Measurements from ENCODE around the gene NKG7. TPM values are rescaled to one million over a fixed set of nuclear protein-coding genes. Genes with fewer than 3 reads are reported as not detected.

Gene NKG7
- total and polyA plus RNA-seq, 4 donors = 2.0 to 13.6 (median 5.7) TPM

- no peaks in the 10 kb centered on the region for H3K36me3 ChIP-seq (ENCODE audit: control insufficient read depth in 4 of 4, insufficient read depth in 3 of 4, low read depth in 1 of 4, low read length in 3 of 4)
- 12% methylated on average over 10 of the region's 10 CpGs for WGBS
- H3K4me3 ChIP-seq (ENCODE audit: low read depth in 1 of 3, low read length in 3 of 3) = peak overlapping the region; percentile 67 to 98 (median 91)
- H3K9me3 ChIP-seq (ENCODE audit: control insufficient read depth in 4 of 4, low read length in 3 of 4) = no peaks in the 10 kb centered on the region
- TF ChIP-seq FOXA1 (IDR thresholded peaks at IDR 0.05) (no peak), RAD21 (IDR thresholded peaks at IDR 0.05) (peak; percentile 21 to 38), CTCF (IDR thresholded peaks at IDR 0.05; ENCODE audit: low read depth, low read length, missing input control) (no peak), GABPA (IDR thresholded peaks at IDR 0.05 in 1 of 2, conservative IDR thresholded peaks at IDR 0.05 in 1 of 2) (no peak), MAX (IDR thresholded peaks at IDR 0.05) (no peak), SP1 (IDR thresholded peaks at IDR 0.05) (peak; percentile 61), EGR1 (IDR thresholded peaks at IDR 0.05; ENCODE audit: low read depth in 2 of 2) (no peak), YY1 (IDR thresholded peaks at IDR 0.05) (peak; percentile 67), HNF4A (conservative IDR thresholded peaks at IDR 0.05) (peak; percentile 50 to 55), HNF4G (IDR thresholded peaks at IDR 0.05) (no peak), FOXA2 (IDR thresholded peaks at IDR 0.05) (peak; percentile 6), ATF3 (IDR thresholded peaks at IDR 0.05) (no peak), JUND (IDR thresholded peaks at IDR 0.05) (no peak), RXRA (IDR thresholded peaks at IDR 0.05) (peak; percentile 32 to 42), NR2F2 (IDR thresholded peaks at IDR 0.05) (no peak), ZBTB33 (IDR thresholded peaks at IDR 0.05) (no peak), TAF1 (conservative IDR thresholded peaks at IDR 0.05) (peak; percentile 86), REST (IDR thresholded peaks at IDR 0.05) (peak; percentile 54)
- H3K9ac ChIP-seq (ENCODE audit: low read depth in 1 of 2, low read length in 2 of 2) = peak overlapping the region; percentile 100
- peaks cover 2 to 50% (median 28%) of the 10 kb centered on the region in 4 donors for H3K4me1 ChIP-seq (ENCODE audit: control insufficient read depth in 4 of 4, insufficient read depth in 4 of 4, low read length in 3 of 4)
- DNase-seq (ENCODE audit: low spot score) = peak; percentile 56
- H3K27me3 ChIP-seq (ENCODE audit: control insufficient read depth in 4 of 4, insufficient read depth in 4 of 4, low read length in 3 of 4) = no peaks in the 10 kb centered on the region
- peak overlapping the region; percentile 98 to 99 for H3K27ac ChIP-seq (ENCODE audit: low read depth in 1 of 2, low read length in 2 of 2)
These were observed 7.1 kb downstream of the NKG7 start for GRCh38 chr19:51365211-51365964.
